ENCODE measurements around the gene ZNF32.

The ZNF32 gene

GRCh38 chr10:43682956-43683355 is 34.3 kb upstream of the ZNF32 start:
- TF ChIP-seq, protein P1, sequence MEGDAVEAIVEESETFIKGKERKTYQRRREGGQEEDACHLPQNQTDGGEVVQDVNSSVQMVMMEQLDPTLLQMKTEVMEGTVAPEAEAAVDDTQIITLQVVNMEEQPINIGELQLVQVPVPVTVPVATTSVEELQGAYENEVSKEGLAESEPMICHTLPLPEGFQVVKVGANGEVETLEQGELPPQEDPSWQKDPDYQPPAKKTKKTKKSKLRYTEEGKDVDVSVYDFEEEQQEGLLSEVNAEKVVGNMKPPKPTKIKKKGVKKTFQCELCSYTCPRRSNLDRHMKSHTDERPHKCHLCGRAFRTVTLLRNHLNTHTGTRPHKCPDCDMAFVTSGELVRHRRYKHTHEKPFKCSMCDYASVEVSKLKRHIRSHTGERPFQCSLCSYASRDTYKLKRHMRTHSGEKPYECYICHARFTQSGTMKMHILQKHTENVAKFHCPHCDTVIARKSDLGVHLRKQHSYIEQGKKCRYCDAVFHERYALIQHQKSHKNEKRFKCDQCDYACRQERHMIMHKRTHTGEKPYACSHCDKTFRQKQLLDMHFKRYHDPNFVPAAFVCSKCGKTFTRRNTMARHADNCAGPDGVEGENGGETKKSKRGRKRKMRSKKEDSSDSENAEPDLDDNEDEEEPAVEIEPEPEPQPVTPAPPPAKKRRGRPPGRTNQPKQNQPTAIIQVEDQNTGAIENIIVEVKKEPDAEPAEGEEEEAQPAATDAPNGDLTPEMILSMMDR (IDR thresholded peaks at IDR 0.05; ENCODE audit: low read depth, low read length): no peak
- H3K4me3 ChIP-seq (replicated peaks in 1 of 2; ENCODE audit: low read depth in 2 of 2, low read length in 2 of 2): no peak overlapping the region
- DNase-seq (ENCODE audit: low read depth in 2 of 2): peak; percentile 16 to 52

- H3K4me3 ChIP-seq (replicated peaks in 1 of 2; ENCODE audit: low read depth in 2 of 2, low read length in 2 of 2): no peak overlapping the region
- TF ChIP-seq, protein P1 (IDR thresholded peaks at IDR 0.05; ENCODE audit: low read depth, low read length): no peak
- no peak for DNase-seq (ENCODE audit: low read depth in 2 of 2)
These were observed 33.0 kb upstream of the ZNF32 start for GRCh38 chr10:43681721-43682120.

DNA sequence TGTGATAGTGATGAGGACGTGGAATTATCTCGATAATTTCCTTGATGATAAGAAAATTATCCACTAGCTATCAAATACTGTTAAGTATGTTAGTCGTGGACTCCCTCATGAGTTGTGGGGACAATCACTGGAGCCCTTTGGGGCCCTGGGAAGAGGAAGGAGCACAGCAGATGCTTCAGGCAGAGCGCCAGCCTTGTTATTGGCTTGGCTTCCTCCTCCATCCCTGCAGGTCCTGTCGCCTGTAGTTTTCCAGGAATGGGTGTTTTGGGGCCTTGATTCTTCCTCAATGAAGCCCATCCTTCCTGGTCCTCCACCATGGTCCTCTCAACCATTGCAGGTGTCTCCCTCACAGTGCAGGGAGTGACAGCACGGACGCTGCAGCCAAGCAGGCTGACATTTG is 32.5 kb upstream of the ZNF32 start:
- TF ChIP-seq, protein P1 (IDR thresholded peaks at IDR 0.05; ENCODE audit: low read depth, low read length): no peak
- no peak for DNase-seq (ENCODE audit: low read depth in 2 of 2)

GRCh38 chr10:43680035-43680434 is 31.4 kb upstream of the ZNF32 start:
- H3K4me3 ChIP-seq (replicated peaks in 1 of 2; ENCODE audit: low read depth in 2 of 2, low read length in 2 of 2): no peak overlapping the region
- TF ChIP-seq, protein P1 (IDR thresholded peaks at IDR 0.05; ENCODE audit: low read depth, low read length): no peak
- DNase-seq (ENCODE audit: low read depth in 2 of 2): peak; percentile 29 to 47

More for the DNA sequence above, 32.5 kb upstream of the ZNF32 start:
- H3K4me3 ChIP-seq (replicated peaks in 1 of 2; ENCODE audit: low read depth in 2 of 2, low read length in 2 of 2): no peak overlapping the region

GRCh38 chr10:43679509-43679908 is 30.8 kb upstream of the ZNF32 start:
- H3K4me3 ChIP-seq (replicated peaks in 1 of 2; ENCODE audit: low read depth in 2 of 2, low read length in 2 of 2): no peak overlapping the region
- DNase-seq (ENCODE audit: low read depth in 2 of 2): peak in 1 of 2 donors; percentile 55
- TF ChIP-seq, protein P1 (IDR thresholded peaks at IDR 0.05; ENCODE audit: low read depth, low read length): no peak

DNA sequence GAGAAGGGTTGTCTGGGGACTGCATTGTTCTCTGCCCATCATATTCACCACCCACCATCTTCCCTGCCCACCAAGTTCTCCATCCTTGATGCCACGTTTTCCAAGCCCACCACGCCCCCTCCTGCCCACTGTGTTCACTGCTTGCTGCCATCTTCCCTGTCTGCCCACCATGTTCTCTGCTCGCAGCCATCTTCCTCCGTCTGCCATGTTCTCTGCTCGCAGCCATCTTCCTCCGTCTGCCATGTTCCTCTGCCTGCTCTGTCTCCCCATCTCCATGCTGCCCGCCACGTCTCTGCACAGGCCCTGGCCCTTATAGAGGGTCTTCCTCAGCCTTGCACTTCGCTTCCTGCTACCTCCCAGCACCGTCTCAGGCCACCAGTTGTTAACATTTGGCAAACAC is 30.0 kb upstream of the ZNF32 start:
- H3K4me3 ChIP-seq (replicated peaks in 1 of 2; ENCODE audit: low read depth in 2 of 2, low read length in 2 of 2): no peak overlapping the region
- TF ChIP-seq, protein P1 (IDR thresholded peaks at IDR 0.05; ENCODE audit: low read depth, low read length): no peak
- DNase-seq (ENCODE audit: low read depth in 2 of 2): no peak

- TF ChIP-seq, protein P1 (IDR thresholded peaks at IDR 0.05; ENCODE audit: low read depth, low read length): no peak
- DNase-seq (ENCODE audit: low read depth in 2 of 2): no peak
- no peak overlapping the region for H3K4me3 ChIP-seq (replicated peaks in 1 of 2; ENCODE audit: low read depth in 2 of 2, low read length in 2 of 2)
These were observed 28.2 kb upstream of the ZNF32 start for GRCh38 chr10:43676901-43677300.
